GM12878 (cell line): ENCODE data around the gene UBE3C. TPM values are rescaled to one million over a fixed set of nuclear protein-coding genes. Genes with fewer than 3 reads are reported as not detected.

Experiments used
- ATAC-seq: fragments of 200-7000 bp; cut with Tn5 transposase; 3 replicates; pipeline ENCODE4 v1.9.1; 2020; ENCODE audit warnings: mild to moderate bottlenecking, moderate library complexity
- BruUV-seq: library from RNA; stranded (reverse); fragments of 400-500 nt; replicated peaks from 2 replicates; lab custom pipeline; 2021; lab: Mats Ljungman, UMichigan
- CTCF ChIA-PET: fragments of 300-600 bp; sonication (Branson Sonifier 250); formaldehyde crosslinking; extraction: SDS; loops from one replicate; lab custom pipeline; 2021; ENCODE audit warnings: inconsistent platforms; lab: Yijun Ruan, JAX
- POLR2A ChIA-PET: fragments of 350-600 bp; formaldehyde crosslinking; extraction: SDS; loops from one replicate; lab custom pipeline; 2021; ENCODE audit warnings: inconsistent platforms; lab: Charles Lee
- RAD21 ChIA-PET: fragments of 300-600 bp; sonication (Branson Sonifier 250); formaldehyde crosslinking; loops from one replicate; lab custom pipeline; 2023; ENCODE audit warnings: antibody characterized with exemption; ENCODE audit not compliant: unreplicated experiment; lab: Charles Lee
- SMC1A ChIA-PET: fragments of 300-600 bp; sonication (Branson Sonifier 250); formaldehyde crosslinking; loops from one replicate; lab custom pipeline; 2023; ENCODE audit not compliant: unreplicated experiment, uncharacterized antibody; lab: Charles Lee
- DNase-seq: peaks from one replicate; pipeline ENCODE4 v3.0.0-alpha.2; 2011; ENCODE audit warnings: low read depth, low spot score
- FAIRE-seq: peaks from 3 replicates; lab custom pipeline; 2011; peaks lifted over from hg19 to GRCh38; lab: Jason Lieb, UNC
- H2AFZ ChIP-seq: 2 replicates; pipeline ENCODE4 v1.6.0; 2011; ENCODE audit warnings: low read depth, low read length, control low read depth; ENCODE audit not compliant: control insufficient read depth
- H3K27ac ChIP-seq: 2 replicates; pipeline ENCODE4 v1.5.1; 2011; ENCODE audit warnings: control low read depth; ENCODE audit not compliant: control insufficient read depth, insufficient read depth
- H3K27me3 ChIP-seq, 2 experiments: replicated peaks in 1 of 2; 2 replicates each; pipeline versions ENCODE4 v1.6.0 to v1.6.1; 2011; ENCODE audit warnings: low read length in 1 of 2; ENCODE audit not compliant: control insufficient read depth in 2 of 2, insufficient read depth in 2 of 2
- H3K36me3 ChIP-seq, 2 experiments: 2 replicates each; pipeline ENCODE4 v1.5.1; 2011; ENCODE audit warnings: low read length in 1 of 2; ENCODE audit not compliant: control insufficient read depth in 2 of 2, insufficient read depth in 2 of 2
- H3K4me1 ChIP-seq: 2 replicates; pipeline ENCODE4 v1.6.1; 2011; ENCODE audit warnings: mild to moderate bottlenecking, low read length, moderate library complexity, mixed read lengths; ENCODE audit not compliant: control insufficient read depth, insufficient read depth
- H3K4me2 ChIP-seq: 2 replicates; pipeline ENCODE4 v1.6.0; 2011; ENCODE audit warnings: control low read depth; ENCODE audit not compliant: control insufficient read depth, insufficient read depth
- H3K4me3 ChIP-seq: fragments of 200-600 bp; sonication (generic); 2 replicates; pipeline ENCODE4 v1.5.1; 2016
- H3K79me2 ChIP-seq: 2 replicates; pipeline ENCODE4 v1.6.0; 2011; ENCODE audit warnings: low read length; ENCODE audit not compliant: control insufficient read depth, insufficient read depth
- H3K9ac ChIP-seq: 2 replicates; pipeline ENCODE4 v1.8.0; 2011; ENCODE audit warnings: low read length, control low read depth, mixed read lengths; ENCODE audit not compliant: control insufficient read depth, insufficient read depth
- H3K9me3 ChIP-seq: replicated peaks from 3 replicates; pipeline ENCODE4 v1.5.1; 2011; ENCODE audit warnings: mild to moderate bottlenecking, low read length; ENCODE audit not compliant: control insufficient read depth, insufficient read depth
- H4K20me1 ChIP-seq: 2 replicates; pipeline ENCODE4 v1.6.0; 2011; ENCODE audit not compliant: control insufficient read depth, insufficient read depth
- ATF7 ChIP-seq: fragments of 450-650 bp; IDR thresholded peaks from 2 replicates; pipeline ENCODE4 v1.6.1; 2016; ENCODE audit warnings: low read depth, mild to moderate bottlenecking
- BHLHE40 ChIP-seq, 2 experiments: fragments of 450-650 bp in 1 of 2; IDR thresholded peaks; 2 replicates each; pipeline ENCODE4 v1.6.1; 2011 to 2017; ENCODE audit warnings: low read depth in 2 of 2, borderline replicate concordance in 1 of 2, improper control_type of control experiment in 1 of 2, low read length in 1 of 2, mild to moderate bottlenecking in 1 of 2
- CBFB ChIP-seq: IDR thresholded peaks from 2 replicates; pipeline ENCODE4 v1.6.1; 2016; ENCODE audit warnings: antibody characterized with exemption, low read depth
- CEBPB ChIP-seq, 2 experiments: fragments of 150-350 bp in 1 of 2; IDR thresholded peaks; 2 replicates each; pipeline ENCODE4 v1.6.1; 2012 to 2014; ENCODE audit warnings: low read depth in 2 of 2, low read length in 2 of 2, borderline replicate concordance in 1 of 2, inconsistent platforms in 1 of 2
- EGR1 ChIP-seq, 2 experiments: IDR thresholded peaks; 1 replicate in 1 of 2; 2 replicates in 1 of 2; pipeline ENCODE4 v1.6.1; 2011 to 2012; ENCODE audit warnings: low read depth in 2 of 2, low read length in 2 of 2, borderline replicate concordance in 1 of 2, mild to moderate bottlenecking in 1 of 2, moderate library complexity in 1 of 2
- EP300 ChIP-seq, 2 experiments: fragments of 150-350 bp in 1 of 2; IDR thresholded peaks; 2 replicates each; pipeline ENCODE4 v1.6.1; 2011 to 2012; ENCODE audit warnings: low read depth in 2 of 2, low read length in 2 of 2, borderline replicate concordance in 1 of 2, improper control_type of control experiment in 1 of 2, inconsistent platforms in 1 of 2; ENCODE audit not compliant: control insufficient read depth in 1 of 2
- ESRRA ChIP-seq: IDR thresholded peaks from 2 replicates; pipeline ENCODE4 v1.6.1; 2012; ENCODE audit warnings: mild to moderate bottlenecking, low read length, improper control_type of control experiment
- NFYB ChIP-seq: IDR thresholded peaks from 2 replicates; pipeline ENCODE4 v1.6.1; 2011; ENCODE audit warnings: low read depth, mild to moderate bottlenecking, low read length, improper control_type of control experiment, moderate library complexity; ENCODE audit not compliant: insufficient read depth
- PBX3 ChIP-seq: IDR thresholded peaks from 2 replicates; pipeline ENCODE4 v1.6.1; 2011; ENCODE audit warnings: mild to moderate bottlenecking, low read depth, low read length, moderate library complexity; ENCODE audit not compliant: insufficient replicate concordance
- PKNOX1 ChIP-seq: fragments of 450-650 bp; IDR thresholded peaks from 2 replicates; pipeline ENCODE4 v1.6.1; 2016; ENCODE audit warnings: mild to moderate bottlenecking
- RAD21 ChIP-seq: IDR thresholded peaks from 2 replicates; pipeline ENCODE4 v1.6.1; 2011; ENCODE audit warnings: mild to moderate bottlenecking, low read depth, low read length, moderate library complexity; ENCODE audit not compliant: insufficient read depth
- SMAD1 ChIP-seq: fragments of 450-650 bp; IDR thresholded peaks from 2 replicates; pipeline ENCODE4 v1.6.1; 2018; ENCODE audit warnings: mild to moderate bottlenecking, low read depth; ENCODE audit not compliant: partially characterized antibody
- TCF7 ChIP-seq: IDR thresholded peaks from 2 replicates; pipeline ENCODE4 v1.6.1; 2014; ENCODE audit warnings: antibody characterized with exemption, borderline replicate concordance
- ZBTB33 ChIP-seq: fragments of 450-650 bp; IDR thresholded peaks from 2 replicates; pipeline ENCODE4 v1.6.1; 2017; ENCODE audit warnings: mild to moderate bottlenecking
- ZZZ3 ChIP-seq: IDR thresholded peaks from 2 replicates; pipeline ENCODE4 v1.6.1; 2011; ENCODE audit warnings: low read depth; ENCODE audit not compliant: control insufficient read depth, insufficient read length
- WGBS: methylation state at CpG from one replicate; pipeline ENCODE4 v1.1.6; 2016; ENCODE audit warnings: low lambda C conversion rate; ENCODE audit not compliant: insufficient replicate concordance, insufficient coverage; ENCODE audit errors: missing lambda C conversion rate; 5-methylcytosine and 5-hydroxymethylcytosine counted together
- in situ Hi-C: fragments of 300-500 bp; cut with MboI; formaldehyde crosslinking; loops from 9 replicates; pipeline ENCODE4 v1.14.3; 2018; ENCODE audit warnings: mixed read lengths
- intact Hi-C: fragments of 100-400 bp; cut with micrococcal nuclease; formaldehyde crosslinking; loops from one replicate; pipeline ENCODE4 v1.14.2; 2022; ENCODE audit not compliant: unreplicated experiment
- polyA plus RNA-seq, 11 experiments: library from polyadenylated mRNA; depleted of rRNA in 4 of 11; unstranded in 6 of 11; stranded (reverse) in 5 of 11; fragments of >200 nt; fragmentation: Nextera tagmentation in 4 of 11; fragmentation: Illumina TruSeq in 1 of 11; extraction: Ambion mirVana in 4 of 11; extraction: Trizol in 1 of 11; gene quantifications; 1 replicate in 1 of 11; 2 replicates in 10 of 11; pipeline versions ENCODE4 v1.2.1 to v1.2.3, GENCODE V29; 2011 to 2016; ENCODE audit warnings: inconsistent platforms in 2 of 11, missing spikeins in 2 of 11, low read depth in 1 of 11
- total RNA-seq, 4 experiments: library from RNA; depleted of rRNA in 3 of 4; stranded (reverse); fragments of >200 nt in 3 of 4; fragmentation: Illumina TruSeq in 1 of 4; extraction: Trizol in 1 of 4; gene quantifications; 2 replicates each; pipeline versions ENCODE4 v1.2.1 to v1.2.3, GENCODE V29; 2013 to 2021
- TF ChIP-seq, protein P1 (sequence below): IDR thresholded peaks from 2 replicates; pipeline ENCODE4 v1.6.1; 2011; ENCODE audit warnings: low read depth, mild to moderate bottlenecking, low read length, moderate library complexity, borderline replicate concordance; ENCODE audit errors: extremely low read depth

The UBE3C gene
- total and polyA plus RNA-seq, 10 of the 15 experiments (the other 5 are each of a cell fraction or from before 2014, with no cell fraction given): 7.9 to 65.9 (median 45.2) TPM

DNA sequence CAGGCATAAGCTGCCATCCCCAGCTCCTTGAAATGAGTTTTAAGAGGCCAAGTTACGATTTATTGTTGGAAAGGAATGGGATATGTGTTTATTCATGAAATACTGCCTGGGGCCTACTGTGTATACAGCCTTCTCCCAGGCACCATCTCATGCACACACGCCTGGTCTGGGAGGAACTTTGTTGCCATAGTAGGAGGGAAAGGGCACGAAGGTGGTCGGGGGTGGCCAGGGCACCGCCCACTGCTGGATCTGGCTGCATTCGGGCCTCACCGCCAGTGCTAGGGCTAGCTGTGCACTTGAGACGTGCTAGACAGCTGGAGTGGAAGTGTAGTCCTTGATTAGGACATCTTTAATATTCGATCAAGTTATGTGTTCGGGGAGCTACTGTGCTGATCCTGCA lies 84.0 kb downstream of the UBE3C start (continued):
- TF ChIP-seq ZBTB33 (no peak), NFYB (no peak), ZZZ3 (no peak), TCF7 (no peak), EP300 (IDR thresholded peaks at IDR 0.05; ENCODE audit: borderline replicate concordance in 1 of 2, control insufficient read depth in 1 of 2, low read depth in 2 of 2, low read length in 2 of 2) (no peak), CBFB (no peak), PBX3 (no peak)
- TF ChIP-seq, protein P1, sequence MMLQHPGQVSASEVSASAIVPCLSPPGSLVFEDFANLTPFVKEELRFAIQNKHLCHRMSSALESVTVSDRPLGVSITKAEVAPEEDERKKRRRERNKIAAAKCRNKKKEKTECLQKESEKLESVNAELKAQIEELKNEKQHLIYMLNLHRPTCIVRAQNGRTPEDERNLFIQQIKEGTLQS: no peak

DNA sequence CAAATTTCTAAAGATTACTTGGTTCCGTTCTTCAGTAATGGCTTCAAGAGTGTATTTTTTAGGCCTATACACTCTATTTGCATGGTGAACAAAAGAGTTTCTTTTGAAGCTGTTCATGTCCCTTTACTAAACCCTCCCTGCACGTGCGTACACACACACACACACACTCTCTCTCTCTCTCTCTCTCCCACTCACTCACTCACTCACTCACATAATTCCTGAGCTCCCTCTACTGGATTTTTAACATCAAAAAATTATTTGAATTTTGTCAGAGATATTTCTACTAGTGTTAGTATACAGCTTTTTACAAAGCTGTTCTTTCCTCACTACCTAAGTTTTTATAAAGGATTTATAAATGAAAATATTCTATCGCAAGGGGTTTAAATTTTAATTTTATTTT lies 85.9 kb downstream of the UBE3C start:
- BruUV-seq: no TSS peak
- no peak overlapping the region for H3K4me2 ChIP-seq
- no peak overlapping the region for H3K4me3 ChIP-seq
- WGBS: 99% methylated on average over 4 of the region's 4 CpGs
- H3K27ac ChIP-seq: no peak overlapping the region
- H2AFZ ChIP-seq: no peak overlapping the region
- DNase-seq: no peak
- no peak overlapping the region for H3K9ac ChIP-seq
- ChIA-PET SMC1A (interaction anchor here (0.7 to 1.9 kb wide), 6 partner anchors 10 to 255 kb away, joined by 3 to 7 read pairs (median 3); no protein-coding TSS in a partner anchor), CTCF (interaction anchor here (0.6 to 1.5 kb wide), 9 partner anchors 11 to 319 kb away, joined by 3 to 4 read pairs (median 3); no protein-coding TSS in a partner anchor), RAD21 (interaction anchor here (1.0 kb wide), 1 partner anchor 254 kb away, joined by 4 read pairs; no protein-coding TSS in a partner anchor), POLR2A (no interaction called here)
- intact Hi-C loops: no loop called here
- H3K4me1 ChIP-seq: no peaks in the 10 kb centered on the region
- in situ Hi-C loops: no loop called here
- peaks cover 4 to 10% of the 10 kb centered on the region in 2 experiments; a peak in 3 of 4 replicates for H3K36me3 ChIP-seq
- no peak for ATAC-seq
- no peaks in the 10 kb centered on the region for H3K79me2 ChIP-seq
- no peaks in the 10 kb centered on the region for H3K27me3 ChIP-seq
- H3K9me3 ChIP-seq: no peaks in the 10 kb centered on the region
- no peaks in the 10 kb centered on the region for H4K20me1 ChIP-seq
- no peak for FAIRE-seq
- TF ChIP-seq RAD21: peak; percentile 40
- TF ChIP-seq EGR1 (IDR thresholded peaks at IDR 0.05; ENCODE audit: borderline replicate concordance in 1 of 2, low read depth in 2 of 2, low read length in 2 of 2): no peak
- no peak for TF ChIP-seq SMAD1
- no peak for TF ChIP-seq CEBPB (IDR thresholded peaks at IDR 0.05; ENCODE audit: borderline replicate concordance in 1 of 2, low read depth in 2 of 2, low read length in 2 of 2)
- no peak for TF ChIP-seq ESRRA
- TF ChIP-seq ATF7: no peak
- TF ChIP-seq PKNOX1: no peak
- peak in 1 of 2 experiments; percentile 66; a peak in 2 of 4 replicates for TF ChIP-seq BHLHE40 (IDR thresholded peaks at IDR 0.05; ENCODE audit: borderline replicate concordance in 1 of 2, low read depth in 2 of 2, low read length in 1 of 2)
